A673 (cell line): ENCODE results near the gene NHEJ1. TPM values are rescaled to one million over a fixed set of nuclear protein-coding genes. Genes with fewer than 3 reads are reported as not detected.

Experiments used
- BruUV-seq: library from RNA; stranded (reverse); fragments of 400-500 nt; replicated peaks from 2 replicates; lab custom pipeline; 2021; lab: Mats Ljungman, UMichigan
- CTCF ChIA-PET: fragments of 300-600 bp; sonication (Branson Sonifier 250); formaldehyde crosslinking; loops from one replicate; lab custom pipeline; 2022; ENCODE audit warnings: antibody characterized with exemption; lab: Charles Lee
- POLR2A ChIA-PET: fragments of 300-600 bp; sonication (Branson Sonifier 250); formaldehyde crosslinking; loops from one replicate; lab custom pipeline; 2022; ENCODE audit warnings: antibody characterized with exemption; ENCODE audit not compliant: low non-redundant PET; lab: Charles Lee
- DNase-seq: peaks from one replicate; pipeline ENCODE4 v3.0.0-alpha.2; 2015; ENCODE audit warnings: low spot score
- H3K27ac ChIP-seq: fragments of 200-600 bp; sonication (generic); 2 replicates; pipeline ENCODE4 v1.5.1; 2016; ENCODE audit warnings: mixed run types, low read depth, mild to moderate bottlenecking, mixed read lengths, antibody characterized with exemption, low read length; ENCODE audit not compliant: poor library complexity, severe bottlenecking
- H3K27me3 ChIP-seq: fragments of 200-600 bp; sonication (generic); replicated peaks from 2 replicates; pipeline ENCODE4 v1.6.1; 2017; ENCODE audit warnings: mixed run types, low read depth, mild to moderate bottlenecking, mixed read lengths, antibody characterized with exemption, low read length; ENCODE audit not compliant: insufficient read depth, poor library complexity
- H3K36me3 ChIP-seq: fragments of 200-600 bp; sonication (generic); 2 replicates; pipeline ENCODE4 v1.6.1; 2016; ENCODE audit warnings: mixed run types, mild to moderate bottlenecking, mixed read lengths, antibody characterized with exemption, low read length; ENCODE audit not compliant: insufficient read depth, poor library complexity, severe bottlenecking
- H3K4me1 ChIP-seq: fragments of 200-600 bp; sonication (generic); 2 replicates; pipeline ENCODE4 v1.6.1; 2017; ENCODE audit warnings: mixed run types, mild to moderate bottlenecking, mixed read lengths, antibody characterized with exemption, low read length; ENCODE audit not compliant: insufficient read depth, poor library complexity, severe bottlenecking
- H3K4me3 ChIP-seq: fragments of 200-600 bp; sonication (generic); 2 replicates; pipeline ENCODE4 v1.5.1; 2016; ENCODE audit warnings: low read depth, mixed run types, mild to moderate bottlenecking, mixed read lengths, low read length; ENCODE audit not compliant: poor library complexity, severe bottlenecking
- H3K9me3 ChIP-seq: fragments of 200-600 bp; sonication (generic); 2 replicates; pipeline ENCODE4 v1.6.1; 2016; ENCODE audit warnings: mixed run types, low read depth, mild to moderate bottlenecking, mixed read lengths, antibody characterized with exemption, low read length; ENCODE audit not compliant: poor library complexity, severe bottlenecking
- EZH2 ChIP-seq: fragments of 200-600 bp; sonication (generic); IDR thresholded peaks from 2 replicates; pipeline ENCODE4 v1.6.1; 2017; ENCODE audit warnings: borderline replicate concordance, low read depth, mild to moderate bottlenecking, mixed read lengths, antibody characterized with exemption, low read length; ENCODE audit not compliant: poor library complexity, severe bottlenecking
- intact Hi-C: fragments of 100-400 bp; cut with micrococcal nuclease; formaldehyde crosslinking; loops from one replicate; pipeline ENCODE4 v1.10.0; 2022; ENCODE audit not compliant: unreplicated experiment
- total RNA-seq: library from RNA; stranded (reverse); gene quantifications from 2 replicates; pipeline ENCODE4 v1.2.3, GENCODE V29; 2021
- TF ChIP-seq, protein P1 (sequence below): fragments of 300-800, 200-600 bp; sonication (generic); conservative IDR thresholded peaks from 2 replicates; pipeline ENCODE4 v1.5.1; 2017; ENCODE audit warnings: low read depth, mild to moderate bottlenecking, antibody characterized with exemption, low read length, moderate library complexity, mixed read lengths

NHEJ1 gene
- total RNA-seq, 1 experiment from 2014 or later = 18.0 TPM

DNA sequence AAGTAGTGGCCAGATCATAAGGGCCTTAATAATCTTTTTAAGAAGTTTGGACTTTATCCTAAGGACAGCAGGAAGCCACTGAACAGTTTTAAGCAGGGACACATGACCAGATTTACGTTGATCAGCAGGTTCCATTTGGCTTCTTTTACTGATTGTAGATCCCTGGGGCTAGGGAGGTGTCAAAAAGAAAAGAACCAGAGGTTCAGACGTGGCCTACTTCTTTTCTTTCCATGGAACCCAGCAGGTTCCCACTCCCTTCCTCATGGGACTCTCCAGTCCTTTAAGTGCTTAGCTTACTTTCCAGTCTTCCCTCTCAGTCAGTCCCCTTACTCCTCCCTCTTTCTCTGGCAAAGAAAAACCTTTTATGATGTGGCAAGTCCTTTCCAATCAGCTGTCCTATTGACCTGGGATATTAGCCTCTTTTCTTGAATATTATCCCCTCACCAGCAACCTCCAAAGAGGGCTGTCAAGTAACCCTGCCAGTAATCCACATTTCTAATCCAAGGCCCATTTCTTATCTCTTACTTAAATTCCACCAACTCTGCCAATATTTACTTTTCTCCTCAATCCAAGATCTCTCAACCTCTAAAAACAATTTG is 33.5 kb downstream of the NHEJ1 start:
- Histone ChIP-seq H3K4me1 (peaks cover 16% of the 10 kb centered on the region), H3K4me3 (no peak overlapping the region), H3K27ac (no peak overlapping the region), H3K36me3 (no peaks in the 10 kb centered on the region), H3K9me3 (no peaks in the 10 kb centered on the region), H3K27me3 (no peaks in the 10 kb centered on the region)
- intact Hi-C loops = loop anchor here (10.0 kb wide), 1 partner anchor 252 kb away; no protein-coding TSS in a partner anchor
- ChIA-PET CTCF (no interaction called here), POLR2A (no interaction called here)
- no peak for TF ChIP-seq EZH2
- no peak for DNase-seq
- BruUV-seq = no TSS peak

DNA sequence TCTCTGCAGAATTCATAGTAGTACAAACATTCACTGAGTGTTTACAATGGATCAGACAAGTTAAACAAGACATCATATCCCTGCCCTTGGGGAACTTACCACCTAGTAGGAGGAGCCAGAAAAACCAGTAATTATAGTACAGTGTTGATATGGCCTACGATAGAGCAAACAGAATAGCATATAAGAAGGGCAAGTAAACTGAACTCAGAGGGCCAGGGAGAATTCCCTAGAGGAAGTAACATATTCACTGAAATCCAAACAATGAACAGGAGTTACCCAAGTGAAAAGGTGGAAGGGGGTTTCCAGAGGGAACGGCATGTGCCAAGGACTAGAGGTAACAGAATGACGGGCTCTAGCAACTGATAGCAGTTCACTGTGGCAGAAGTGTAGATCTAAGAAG is 34.1 kb downstream of the NHEJ1 start:
- no TSS peak for BruUV-seq
- intact Hi-C loops = loop anchor here (10.0 kb wide), 1 partner anchor 252 kb away; no protein-coding TSS in a partner anchor
- no peaks in the 10 kb centered on the region for H3K27me3 ChIP-seq
- ChIA-PET POLR2A (no interaction called here), CTCF (no interaction called here)
- no peak for TF ChIP-seq EZH2
- TF ChIP-seq, protein P1, sequence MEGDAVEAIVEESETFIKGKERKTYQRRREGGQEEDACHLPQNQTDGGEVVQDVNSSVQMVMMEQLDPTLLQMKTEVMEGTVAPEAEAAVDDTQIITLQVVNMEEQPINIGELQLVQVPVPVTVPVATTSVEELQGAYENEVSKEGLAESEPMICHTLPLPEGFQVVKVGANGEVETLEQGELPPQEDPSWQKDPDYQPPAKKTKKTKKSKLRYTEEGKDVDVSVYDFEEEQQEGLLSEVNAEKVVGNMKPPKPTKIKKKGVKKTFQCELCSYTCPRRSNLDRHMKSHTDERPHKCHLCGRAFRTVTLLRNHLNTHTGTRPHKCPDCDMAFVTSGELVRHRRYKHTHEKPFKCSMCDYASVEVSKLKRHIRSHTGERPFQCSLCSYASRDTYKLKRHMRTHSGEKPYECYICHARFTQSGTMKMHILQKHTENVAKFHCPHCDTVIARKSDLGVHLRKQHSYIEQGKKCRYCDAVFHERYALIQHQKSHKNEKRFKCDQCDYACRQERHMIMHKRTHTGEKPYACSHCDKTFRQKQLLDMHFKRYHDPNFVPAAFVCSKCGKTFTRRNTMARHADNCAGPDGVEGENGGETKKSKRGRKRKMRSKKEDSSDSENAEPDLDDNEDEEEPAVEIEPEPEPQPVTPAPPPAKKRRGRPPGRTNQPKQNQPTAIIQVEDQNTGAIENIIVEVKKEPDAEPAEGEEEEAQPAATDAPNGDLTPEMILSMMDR = no peak
- no peak overlapping the region for H3K4me3 ChIP-seq
- H3K4me1 ChIP-seq = peaks cover 21% of the 10 kb centered on the region
- no peak overlapping the region for H3K27ac ChIP-seq
- no peaks in the 10 kb centered on the region for H3K36me3 ChIP-seq
- no peaks in the 10 kb centered on the region for H3K9me3 ChIP-seq
- DNase-seq = no peak

DNA sequence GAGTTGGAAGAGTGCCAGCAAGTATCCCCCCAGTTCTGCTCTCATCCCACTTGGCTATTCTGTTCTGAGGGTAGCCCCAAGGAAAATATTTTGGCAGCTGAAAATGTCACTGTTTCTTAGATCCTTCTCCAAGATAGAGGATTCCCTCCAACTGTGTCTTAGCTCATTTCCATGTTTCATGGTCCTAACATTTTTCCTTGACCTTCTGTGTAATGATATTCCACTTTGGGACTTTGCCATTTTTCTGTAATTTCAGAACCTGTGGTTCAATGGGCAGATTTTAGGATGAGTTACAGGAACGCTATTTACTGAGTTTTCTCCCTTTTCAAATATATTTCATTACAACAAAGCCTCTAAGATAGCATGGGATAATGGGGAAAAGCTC is 34.7 kb downstream of the NHEJ1 start:
- H3K4me3 ChIP-seq = no peak overlapping the region
- ChIA-PET POLR2A (no interaction called here), CTCF (no interaction called here)
- intact Hi-C loops = loop anchor here (10.0 kb wide), 1 partner anchor 251 kb away; no protein-coding TSS in a partner anchor
- TF ChIP-seq, protein P1 = no peak
- TF ChIP-seq EZH2 = no peak
- no TSS peak for BruUV-seq
- no peak for DNase-seq
- no peaks in the 10 kb centered on the region for H3K9me3 ChIP-seq
- no peaks in the 10 kb centered on the region for H3K27me3 ChIP-seq
- peaks cover 21% of the 10 kb centered on the region for H3K4me1 ChIP-seq
- H3K36me3 ChIP-seq = no peaks in the 10 kb centered on the region
- no peak overlapping the region for H3K27ac ChIP-seq
